ENCODE data around the gene FOXI1.

Gene FOXI1

GRCh38 chr5:170143710-170144109 lies 38.0 kb downstream of the FOXI1 start (continued):
- TF ChIP-seq, protein P1, sequence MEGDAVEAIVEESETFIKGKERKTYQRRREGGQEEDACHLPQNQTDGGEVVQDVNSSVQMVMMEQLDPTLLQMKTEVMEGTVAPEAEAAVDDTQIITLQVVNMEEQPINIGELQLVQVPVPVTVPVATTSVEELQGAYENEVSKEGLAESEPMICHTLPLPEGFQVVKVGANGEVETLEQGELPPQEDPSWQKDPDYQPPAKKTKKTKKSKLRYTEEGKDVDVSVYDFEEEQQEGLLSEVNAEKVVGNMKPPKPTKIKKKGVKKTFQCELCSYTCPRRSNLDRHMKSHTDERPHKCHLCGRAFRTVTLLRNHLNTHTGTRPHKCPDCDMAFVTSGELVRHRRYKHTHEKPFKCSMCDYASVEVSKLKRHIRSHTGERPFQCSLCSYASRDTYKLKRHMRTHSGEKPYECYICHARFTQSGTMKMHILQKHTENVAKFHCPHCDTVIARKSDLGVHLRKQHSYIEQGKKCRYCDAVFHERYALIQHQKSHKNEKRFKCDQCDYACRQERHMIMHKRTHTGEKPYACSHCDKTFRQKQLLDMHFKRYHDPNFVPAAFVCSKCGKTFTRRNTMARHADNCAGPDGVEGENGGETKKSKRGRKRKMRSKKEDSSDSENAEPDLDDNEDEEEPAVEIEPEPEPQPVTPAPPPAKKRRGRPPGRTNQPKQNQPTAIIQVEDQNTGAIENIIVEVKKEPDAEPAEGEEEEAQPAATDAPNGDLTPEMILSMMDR (tag by site-specific recombination; IDR thresholded peaks at IDR 0.05) = no peak
- TF ChIP-seq ZNF416 (tag by site-specific recombination; IDR thresholded peaks at IDR 0.05) = no peak

DNA sequence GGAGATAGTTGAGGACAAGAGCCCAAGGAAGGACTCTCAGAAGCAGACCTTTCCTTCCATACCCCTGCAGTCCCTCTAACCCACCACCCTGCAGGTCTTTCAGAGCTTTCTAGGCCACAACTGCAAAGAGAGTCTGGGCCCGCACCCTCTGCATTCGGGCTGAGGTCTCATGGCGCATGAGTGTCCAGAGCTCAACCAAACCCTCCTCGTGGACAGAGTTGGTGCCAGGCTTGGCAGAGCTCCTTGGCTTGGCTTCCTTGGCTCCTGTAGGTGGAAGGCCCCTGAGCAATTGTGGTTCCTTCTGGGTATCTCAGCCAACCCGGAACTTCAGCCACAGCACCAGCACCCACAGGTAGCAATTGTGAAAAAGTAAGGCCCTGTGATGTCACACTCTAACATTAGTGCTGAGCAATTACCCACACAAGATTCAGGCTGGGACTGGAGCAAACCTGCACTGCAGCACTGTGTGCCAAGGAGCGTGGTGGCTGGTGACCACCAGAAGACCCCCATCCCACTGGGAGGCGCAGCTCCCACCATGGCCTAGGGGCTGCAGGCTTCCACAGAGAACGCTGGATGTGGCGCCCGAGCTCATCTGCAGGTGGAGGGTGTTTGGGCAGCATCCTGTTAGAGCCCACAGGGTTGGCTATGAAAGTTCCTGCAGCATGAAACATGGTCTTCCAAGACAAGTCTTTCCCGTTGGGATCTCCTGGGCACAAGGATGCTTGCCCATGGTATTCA lies 38.8 kb downstream of the FOXI1 start:
- H3K9me3 ChIP-seq (ENCODE audit: control insufficient read depth, insufficient read depth, low read depth, low read length) = no peaks in the 10 kb centered on the region
- H3K27ac ChIP-seq (ENCODE audit: extremely low read depth, low read depth, low read length) = no peak overlapping the region
- no peak overlapping the region for H3K4me3 ChIP-seq (ENCODE audit: low read depth, low read length)
- no peak for TF ChIP-seq ZNF776 (tag by site-specific recombination; IDR thresholded peaks at IDR 0.05; ENCODE audit: borderline replicate concordance)
- TF ChIP-seq MZF1 (tag by site-specific recombination; IDR thresholded peaks at IDR 0.05; ENCODE audit: borderline replicate concordance) = no peak
- TF ChIP-seq KLF17 (tag by site-specific recombination; IDR thresholded peaks at IDR 0.05) = no peak
- TF ChIP-seq ZNF571 (tag by site-specific recombination; IDR thresholded peaks at IDR 0.05) = no peak
- TF ChIP-seq ZNF558 (tag by site-specific recombination; IDR thresholded peaks at IDR 0.05) = no peak
- ChIA-PET CTCF (interaction anchor here (1.0 kb wide), 1 partner anchor 41 kb away, joined by 4 read pairs; no protein-coding TSS in a partner anchor), POLR2A (no interaction called here)
- H3K36me3 ChIP-seq (ENCODE audit: control insufficient read depth in 2 of 2, insufficient read depth in 1 of 2, low read length in 2 of 2) = no peaks in the 10 kb centered on the region
- no peaks in the 10 kb centered on the region for H3K4me1 ChIP-seq (ENCODE audit: control insufficient read depth, insufficient read depth, low read length)

- no peak for TF ChIP-seq ZNF324 (tag by site-specific recombination; IDR thresholded peaks at IDR 0.05)
- TF ChIP-seq, protein P2, sequence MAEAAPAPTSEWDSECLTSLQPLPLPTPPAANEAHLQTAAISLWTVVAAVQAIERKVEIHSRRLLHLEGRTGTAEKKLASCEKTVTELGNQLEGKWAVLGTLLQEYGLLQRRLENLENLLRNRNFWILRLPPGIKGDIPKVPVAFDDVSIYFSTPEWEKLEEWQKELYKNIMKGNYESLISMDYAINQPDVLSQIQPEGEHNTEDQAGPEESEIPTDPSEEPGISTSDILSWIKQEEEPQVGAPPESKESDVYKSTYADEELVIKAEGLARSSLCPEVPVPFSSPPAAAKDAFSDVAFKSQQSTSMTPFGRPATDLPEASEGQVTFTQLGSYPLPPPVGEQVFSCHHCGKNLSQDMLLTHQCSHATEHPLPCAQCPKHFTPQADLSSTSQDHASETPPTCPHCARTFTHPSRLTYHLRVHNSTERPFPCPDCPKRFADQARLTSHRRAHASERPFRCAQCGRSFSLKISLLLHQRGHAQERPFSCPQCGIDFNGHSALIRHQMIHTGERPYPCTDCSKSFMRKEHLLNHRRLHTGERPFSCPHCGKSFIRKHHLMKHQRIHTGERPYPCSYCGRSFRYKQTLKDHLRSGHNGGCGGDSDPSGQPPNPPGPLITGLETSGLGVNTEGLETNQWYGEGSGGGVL (tag by site-specific recombination; IDR thresholded peaks at IDR 0.05) = no peak
- TF ChIP-seq, protein P3, sequence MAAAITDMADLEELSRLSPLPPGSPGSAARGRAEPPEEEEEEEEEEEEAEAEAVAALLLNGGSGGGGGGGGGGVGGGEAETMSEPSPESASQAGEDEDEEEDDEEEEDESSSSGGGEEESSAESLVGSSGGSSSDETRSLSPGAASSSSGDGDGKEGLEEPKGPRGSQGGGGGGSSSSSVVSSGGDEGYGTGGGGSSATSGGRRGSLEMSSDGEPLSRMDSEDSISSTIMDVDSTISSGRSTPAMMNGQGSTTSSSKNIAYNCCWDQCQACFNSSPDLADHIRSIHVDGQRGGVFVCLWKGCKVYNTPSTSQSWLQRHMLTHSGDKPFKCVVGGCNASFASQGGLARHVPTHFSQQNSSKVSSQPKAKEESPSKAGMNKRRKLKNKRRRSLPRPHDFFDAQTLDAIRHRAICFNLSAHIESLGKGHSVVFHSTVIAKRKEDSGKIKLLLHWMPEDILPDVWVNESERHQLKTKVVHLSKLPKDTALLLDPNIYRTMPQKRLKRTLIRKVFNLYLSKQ (tag by site-specific recombination; IDR thresholded peaks at IDR 0.05; ENCODE audit: borderline replicate concordance) = no peak
- TF ChIP-seq, protein P4, sequence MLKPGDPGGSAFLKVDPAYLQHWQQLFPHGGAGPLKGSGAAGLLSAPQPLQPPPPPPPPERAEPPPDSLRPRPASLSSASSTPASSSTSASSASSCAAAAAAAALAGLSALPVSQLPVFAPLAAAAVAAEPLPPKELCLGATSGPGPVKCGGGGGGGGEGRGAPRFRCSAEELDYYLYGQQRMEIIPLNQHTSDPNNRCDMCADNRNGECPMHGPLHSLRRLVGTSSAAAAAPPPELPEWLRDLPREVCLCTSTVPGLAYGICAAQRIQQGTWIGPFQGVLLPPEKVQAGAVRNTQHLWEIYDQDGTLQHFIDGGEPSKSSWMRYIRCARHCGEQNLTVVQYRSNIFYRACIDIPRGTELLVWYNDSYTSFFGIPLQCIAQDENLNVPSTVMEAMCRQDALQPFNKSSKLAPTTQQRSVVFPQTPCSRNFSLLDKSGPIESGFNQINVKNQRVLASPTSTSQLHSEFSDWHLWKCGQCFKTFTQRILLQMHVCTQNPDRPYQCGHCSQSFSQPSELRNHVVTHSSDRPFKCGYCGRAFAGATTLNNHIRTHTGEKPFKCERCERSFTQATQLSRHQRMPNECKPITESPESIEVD (tag by site-specific recombination; IDR thresholded peaks at IDR 0.05) = no peak
- no peak for TF ChIP-seq ZNF768 (tag by site-specific recombination; IDR thresholded peaks at IDR 0.05)
- no peak for TF ChIP-seq ZNF174 (tag by site-specific recombination; IDR thresholded peaks at IDR 0.05)
- TF ChIP-seq ZNF544 (tag by site-specific recombination; IDR thresholded peaks at IDR 0.05) = no peak
- no peak for TF ChIP-seq ZNF514 (tag by site-specific recombination; IDR thresholded peaks at IDR 0.05)
- no peak for TF ChIP-seq MEIS1 (CRISPR knock-in tag; IDR thresholded peaks at IDR 0.05; ENCODE audit: borderline replicate concordance)
- no peak for TF ChIP-seq ZNF302 (tag by site-specific recombination; IDR thresholded peaks at IDR 0.05; ENCODE audit: low read depth)
- ChIA-PET POLR2A (no interaction called here), CTCF (interaction anchor here (0.8 to 1.0 kb wide), 2 partner anchors 40 to 47 kb away, joined by 4 read pairs; no protein-coding TSS in a partner anchor)
- no peak overlapping the region for H3K27ac ChIP-seq (ENCODE audit: extremely low read depth, low read depth, low read length)
- H3K9me3 ChIP-seq (ENCODE audit: control insufficient read depth, insufficient read depth, low read depth, low read length) = no peaks in the 10 kb centered on the region
- H3K4me3 ChIP-seq (ENCODE audit: low read depth, low read length) = no peak overlapping the region
- H3K36me3 ChIP-seq (ENCODE audit: control insufficient read depth in 2 of 2, insufficient read depth in 1 of 2, low read length in 2 of 2) = no peaks in the 10 kb centered on the region
- H3K4me1 ChIP-seq (ENCODE audit: control insufficient read depth, insufficient read depth, low read length) = no peaks in the 10 kb centered on the region
Observed at GRCh38 chr5:170145462-170145861, 39.8 kb downstream of the FOXI1 start.

All from HEK293 (cell line).